GM12864 (cell line): Measurements from ENCODE around the gene CASP9.
"Not testable (repeated sequence)": the region's sequence is repeated elsewhere in the genome, so short reads cannot be mapped to it uniquely, and the experiment has no call there.

Experiments used
- DNase-seq: peaks from one replicate; pipeline ENCODE4 v3.0.0-alpha.2; 2011; ENCODE audit warnings: low read depth
- H3K4me3 ChIP-seq: 2 replicates; pipeline ENCODE4 v1.5.1; 2011; ENCODE audit warnings: mild to moderate bottlenecking, low read depth, low read length, control low read depth
- TF ChIP-seq, protein P1 (sequence below): IDR thresholded peaks from 2 replicates; pipeline ENCODE4 v1.5.1; 2011; ENCODE audit warnings: low read depth, mild to moderate bottlenecking, moderate library complexity, low read length, control low read depth, inconsistent platforms; ENCODE audit errors: missing control alignments

The CASP9 gene

DNA sequence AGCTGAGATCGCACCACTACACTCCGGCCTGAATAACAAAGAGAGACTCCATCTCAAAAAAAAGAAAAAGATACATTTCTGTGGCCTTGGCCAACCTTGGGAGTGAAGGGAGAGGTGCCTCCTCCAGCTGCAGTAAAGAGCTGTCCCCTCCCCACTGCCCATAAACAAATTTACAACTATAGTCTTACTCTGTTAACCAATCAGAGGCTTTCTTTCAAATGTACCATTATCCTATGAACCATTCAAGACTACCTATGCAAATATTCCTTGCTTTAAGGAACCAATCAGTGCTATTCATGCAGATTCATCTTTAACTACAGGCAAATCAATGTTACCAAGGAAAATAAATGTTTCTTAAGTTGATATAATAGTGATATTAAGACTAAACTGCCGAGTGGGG, 47.1 kb downstream of the CASP9 start:
- H3K4me3 ChIP-seq: no peak overlapping the region
- DNase-seq: no peak
- TF ChIP-seq, protein P1, sequence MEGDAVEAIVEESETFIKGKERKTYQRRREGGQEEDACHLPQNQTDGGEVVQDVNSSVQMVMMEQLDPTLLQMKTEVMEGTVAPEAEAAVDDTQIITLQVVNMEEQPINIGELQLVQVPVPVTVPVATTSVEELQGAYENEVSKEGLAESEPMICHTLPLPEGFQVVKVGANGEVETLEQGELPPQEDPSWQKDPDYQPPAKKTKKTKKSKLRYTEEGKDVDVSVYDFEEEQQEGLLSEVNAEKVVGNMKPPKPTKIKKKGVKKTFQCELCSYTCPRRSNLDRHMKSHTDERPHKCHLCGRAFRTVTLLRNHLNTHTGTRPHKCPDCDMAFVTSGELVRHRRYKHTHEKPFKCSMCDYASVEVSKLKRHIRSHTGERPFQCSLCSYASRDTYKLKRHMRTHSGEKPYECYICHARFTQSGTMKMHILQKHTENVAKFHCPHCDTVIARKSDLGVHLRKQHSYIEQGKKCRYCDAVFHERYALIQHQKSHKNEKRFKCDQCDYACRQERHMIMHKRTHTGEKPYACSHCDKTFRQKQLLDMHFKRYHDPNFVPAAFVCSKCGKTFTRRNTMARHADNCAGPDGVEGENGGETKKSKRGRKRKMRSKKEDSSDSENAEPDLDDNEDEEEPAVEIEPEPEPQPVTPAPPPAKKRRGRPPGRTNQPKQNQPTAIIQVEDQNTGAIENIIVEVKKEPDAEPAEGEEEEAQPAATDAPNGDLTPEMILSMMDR: no peak

- no peak for DNase-seq
- TF ChIP-seq, protein P1: no peak
- H3K4me3 ChIP-seq: no peak within 1 kb of the TSS
Measured at GRCh38 chr1:15475752-15476314, 48.2 kb downstream of the CASP9 start, which contains the start of gene CELA2B. TSS of gene CELA2B (plus strand) at chr1:15476104. CDS start at chr1:15476126, 22 bp downstream.

- DNase-seq: no peak
- TF ChIP-seq, protein P1: no peak
- no peak overlapping the region for H3K4me3 ChIP-seq
Measured at GRCh38 chr1:15472587-15472986, 51.4 kb downstream of the CASP9 start.

DNA sequence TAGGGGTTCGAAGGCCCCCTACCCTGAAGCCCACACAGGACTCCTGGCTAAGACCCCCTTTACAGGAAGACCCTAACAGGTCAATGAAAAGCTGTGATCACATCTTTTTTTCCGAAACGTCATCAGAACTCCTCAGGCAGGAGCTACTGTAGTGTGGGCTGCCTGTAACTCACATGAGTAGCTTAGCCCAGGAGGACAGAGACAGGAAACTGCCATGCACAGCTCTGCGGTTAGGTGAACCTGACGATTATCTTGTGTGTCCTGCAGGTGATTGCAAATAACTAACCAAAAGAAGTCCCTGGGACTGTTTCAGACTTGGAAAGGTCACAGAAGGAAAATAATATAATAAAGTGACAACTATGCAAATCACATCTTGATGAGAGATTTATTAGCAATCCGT, 52.3 kb downstream of the CASP9 start:
- not testable (repeated sequence) for H3K4me3 ChIP-seq, DNase-seq

GRCh38 chr1:15471067-15471466, 52.9 kb downstream of the CASP9 start:
- not testable (repeated sequence) for DNase-seq, H3K4me3 ChIP-seq

GRCh38 chr1:15469821-15470448, 54.1 kb downstream of the CASP9 start:
- not testable (repeated sequence) for DNase-seq, H3K4me3 ChIP-seq

DNA sequence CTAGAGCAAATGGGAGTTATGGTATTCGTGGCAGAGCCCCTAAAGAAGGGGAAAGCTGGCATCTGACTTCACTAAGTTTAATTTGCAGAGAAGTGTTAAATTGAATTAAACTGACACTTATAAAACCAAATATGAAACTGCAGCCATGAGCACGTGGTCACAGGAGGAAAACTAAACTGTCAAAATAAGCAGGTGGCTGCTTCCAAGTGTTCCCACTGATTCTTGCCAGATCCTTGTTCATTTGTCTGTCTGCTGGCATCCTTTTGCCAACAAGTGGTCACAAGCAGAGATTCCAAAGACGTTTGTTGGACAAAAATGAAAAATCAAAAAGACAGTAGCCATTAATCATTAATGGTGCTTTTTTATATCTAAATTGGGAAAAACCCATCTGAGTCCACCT, 54.7 kb downstream of the CASP9 start:
- DNase-seq: no peak

DNA sequence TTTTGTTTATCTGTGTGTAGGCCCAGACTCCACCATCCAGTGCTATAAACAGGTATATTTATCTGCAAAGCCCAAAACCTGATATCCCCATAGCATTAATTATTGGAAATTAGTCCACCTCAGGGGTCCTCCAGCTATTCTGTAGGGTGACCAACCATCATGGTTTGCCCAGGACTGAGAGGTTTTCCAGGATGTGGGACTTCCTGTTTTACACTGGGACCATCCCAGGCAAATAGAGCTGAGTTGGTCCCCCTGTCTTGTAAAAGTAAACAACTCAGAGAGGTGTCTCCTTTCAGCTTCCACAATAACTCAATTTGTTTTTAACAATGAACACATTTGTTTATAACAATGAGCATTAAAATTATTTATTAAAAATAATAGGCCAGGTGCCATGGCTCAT, 55.9 kb downstream of the CASP9 start:
- H3K4me3 ChIP-seq: no peak overlapping the region
- no peak for DNase-seq
- TF ChIP-seq, protein P1: no peak

More for the DNA sequence above, 54.7 kb downstream of the CASP9 start:
- TF ChIP-seq, protein P1: no peak
- H3K4me3 ChIP-seq: no peak overlapping the region

- H3K4me3 ChIP-seq, DNase-seq: not testable (repeated sequence)
Measured at GRCh38 chr1:15466955-15467625, 56.9 kb downstream of the CASP9 start.
